AG20443 (cell line): ENCODE results near the gene PRTFDC1.

Experiments used
- DNase-seq: peaks from one replicate; pipeline ENCODE4 v3.0.0; 2012; ENCODE audit warnings: low spot score, mixed read lengths

PRTFDC1 gene

DNA sequence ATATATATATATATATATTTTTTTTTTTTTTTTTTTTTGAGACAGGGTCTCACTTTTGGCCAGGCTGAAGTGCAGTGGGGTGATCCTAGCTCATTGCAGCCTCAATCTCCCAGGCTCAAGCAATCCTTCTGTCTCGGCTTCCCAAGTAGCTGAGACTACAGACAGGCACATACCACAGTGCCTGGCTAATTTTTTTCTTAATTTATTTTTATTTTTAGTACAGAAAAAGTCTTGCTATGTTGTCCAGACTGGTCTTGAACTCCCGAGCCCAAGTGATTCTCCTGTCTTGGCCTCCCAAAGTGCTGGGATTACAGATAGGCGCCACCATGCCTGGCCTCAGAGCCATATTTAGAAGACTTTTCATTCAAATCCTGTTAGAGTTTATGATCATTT is 79.6 kb downstream of the PRTFDC1 start:
- no peak for DNase-seq

DNA sequence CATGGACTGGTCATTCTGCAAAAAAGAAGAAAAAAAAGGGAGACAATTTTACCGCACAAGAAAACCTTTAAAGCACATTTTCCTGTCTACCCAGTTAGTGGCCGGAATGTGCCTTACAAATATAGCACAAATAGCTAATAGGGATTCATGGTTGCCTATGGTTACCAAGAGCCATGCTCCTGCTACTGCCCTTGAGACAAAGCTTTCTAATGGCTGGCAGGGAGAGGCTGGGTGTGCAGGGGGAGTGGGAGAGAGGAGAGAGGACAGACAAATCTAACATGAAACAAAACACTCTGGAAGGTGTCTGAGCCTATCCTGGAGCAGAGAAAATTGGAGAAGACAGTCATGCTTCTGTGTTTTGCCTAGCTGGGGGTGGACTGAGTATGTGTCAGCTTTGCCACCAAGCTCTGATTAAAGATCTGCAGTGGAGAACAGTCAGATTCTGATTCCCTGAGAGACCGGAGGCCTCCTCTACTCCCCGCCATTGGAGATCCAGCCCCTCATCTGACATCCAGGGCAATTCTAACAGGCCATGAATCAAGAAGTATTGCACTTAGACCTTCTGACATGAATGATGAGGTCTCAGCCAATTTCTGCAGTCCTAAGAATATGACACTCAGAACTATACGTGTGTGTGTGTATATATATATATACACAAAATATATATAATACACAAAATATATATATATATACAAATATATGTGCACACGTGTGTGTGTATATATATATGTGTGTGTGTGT is 80.2 kb downstream of the PRTFDC1 start:
- DNase-seq, result no peak

DNA sequence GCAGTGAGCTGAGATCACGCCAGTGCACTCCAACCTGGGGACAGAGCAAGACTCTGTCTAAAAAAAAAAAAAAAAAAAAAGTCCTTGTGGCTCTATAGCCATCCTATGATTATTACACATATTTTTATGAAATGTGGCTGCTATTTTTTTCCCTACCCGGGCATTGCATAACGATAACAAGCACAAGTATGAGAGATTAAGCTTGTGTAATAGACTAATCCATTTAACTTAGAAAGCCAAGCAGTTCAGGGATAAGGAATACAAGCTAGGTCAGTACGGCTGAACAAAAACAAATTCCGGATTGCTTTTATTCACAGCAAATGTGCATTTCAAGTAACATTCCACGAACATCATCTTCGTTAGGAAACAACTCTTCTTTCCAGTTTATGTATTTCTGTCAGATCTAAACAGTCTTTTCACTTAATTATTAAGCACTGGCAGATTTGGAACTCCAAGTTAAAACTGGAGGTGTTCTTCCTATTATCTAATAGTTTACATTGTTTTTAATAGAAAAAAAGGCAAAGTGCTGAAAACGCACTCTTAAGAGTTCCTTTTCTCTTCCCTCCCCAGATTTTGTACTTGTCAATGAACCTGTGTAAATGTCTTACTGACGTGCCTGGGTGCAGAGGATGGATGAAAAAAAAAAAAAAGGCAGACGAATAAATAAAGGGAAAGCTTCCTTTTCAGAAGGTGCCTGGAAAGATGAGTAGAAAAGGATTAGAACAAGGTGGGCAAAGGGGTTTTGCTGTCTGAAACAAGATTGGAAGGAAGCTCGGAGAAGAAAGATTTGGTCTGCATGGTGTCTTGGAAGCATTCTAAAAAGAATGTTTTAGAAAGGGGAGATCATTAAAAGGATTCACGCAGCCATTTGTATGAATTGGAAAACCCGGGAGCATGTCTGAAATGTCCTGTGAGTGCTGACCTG is 81.1 kb downstream of the PRTFDC1 start:
- DNase-seq, result no peak

GRCh38 chr10:24869354-24870015 is 82.9 kb downstream of the PRTFDC1 start:
- no peak for DNase-seq

DNA sequence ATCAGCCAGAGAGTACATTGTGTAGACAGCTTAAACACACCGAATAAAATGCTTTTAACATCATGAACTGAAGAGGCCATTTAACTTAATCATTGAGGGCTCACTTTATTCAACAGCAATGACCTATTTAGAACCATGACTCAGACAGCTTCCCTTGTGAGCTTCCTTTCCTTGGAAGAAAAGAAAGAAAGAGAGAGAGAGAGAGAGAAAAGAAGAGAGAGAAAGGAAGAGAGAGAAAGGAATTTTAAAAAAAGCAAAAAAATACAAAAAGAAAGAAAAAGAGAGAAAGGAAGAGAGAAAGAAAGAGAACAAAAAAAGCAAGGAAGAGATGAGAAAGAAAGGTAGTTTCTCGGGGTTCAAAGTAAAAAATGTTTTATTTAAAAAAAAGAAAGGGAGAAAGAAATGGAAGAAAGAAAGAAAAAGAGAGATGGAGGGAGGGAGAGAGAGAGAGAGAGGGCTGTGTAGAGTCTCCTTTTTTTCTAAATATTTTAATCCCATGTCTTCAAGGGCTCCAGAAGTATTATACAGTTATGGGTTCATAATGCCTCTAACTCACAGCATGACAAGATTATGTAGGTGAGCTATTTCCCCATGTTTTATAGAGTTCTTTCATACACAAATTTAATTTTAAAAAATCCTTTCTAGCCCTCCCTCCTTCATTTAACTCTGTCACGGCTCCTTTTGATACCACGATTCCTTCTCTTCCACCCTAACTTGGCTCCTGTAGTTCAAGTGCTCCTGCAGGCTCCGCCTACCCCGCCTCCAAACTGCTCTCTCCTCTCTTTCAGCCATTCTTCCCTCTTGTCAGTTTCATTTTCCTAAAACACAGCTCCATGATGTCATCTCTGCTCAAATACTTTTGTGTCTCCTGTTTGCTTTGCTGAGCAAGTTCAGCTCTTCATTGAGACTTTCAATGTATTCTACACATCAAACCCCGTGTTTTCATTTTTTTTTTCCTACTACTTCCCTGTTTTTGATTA is 85.5 kb downstream of the PRTFDC1 start:
- DNase-seq, result peak; percentile 63

DNA sequence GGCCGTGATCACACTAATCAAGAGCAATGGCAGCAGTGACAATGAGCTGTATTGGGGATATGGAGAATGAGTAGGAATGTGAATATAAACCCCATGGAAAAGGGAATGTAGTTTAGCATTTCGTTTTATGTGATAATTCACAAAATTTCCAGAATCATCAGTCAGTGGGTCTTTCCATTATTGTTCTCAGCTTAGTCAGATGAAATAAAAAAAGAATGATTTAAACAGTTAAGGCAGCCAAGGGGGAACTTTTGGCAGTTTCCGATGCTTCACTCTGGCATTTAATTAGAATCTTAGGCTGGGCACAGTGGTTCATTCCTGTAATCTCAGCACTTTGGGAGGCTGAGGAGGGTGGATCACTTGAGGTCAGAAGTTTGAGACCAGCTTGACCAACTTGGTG is 86.6 kb downstream of the PRTFDC1 start:
- no peak for DNase-seq

DNA sequence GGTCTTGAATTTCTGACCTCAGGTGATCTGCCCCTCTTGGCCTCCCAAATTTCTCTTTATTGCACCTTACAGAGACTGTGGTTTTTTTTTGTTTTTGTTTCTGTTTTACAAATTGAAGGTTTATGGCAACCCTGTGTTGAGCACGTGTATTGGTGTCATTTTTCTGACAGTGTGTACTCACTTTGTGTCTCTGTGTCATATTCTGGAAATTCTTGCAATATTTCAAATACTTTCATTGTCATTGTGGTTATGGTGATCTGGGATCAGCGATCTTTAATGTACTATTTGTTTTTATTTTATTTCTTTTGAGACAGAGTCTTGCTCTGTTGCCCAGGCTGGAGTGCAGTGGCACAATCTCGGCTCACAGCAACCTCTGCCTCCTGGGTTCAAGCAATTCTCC is 89.8 kb downstream of the PRTFDC1 start:
- no peak for DNase-seq

GRCh38 chr10:24858288-24859270 is 93.8 kb downstream of the PRTFDC1 start:
- DNase-seq, result no peak

GRCh38 chr10:24857031-24857725 is 95.2 kb downstream of the PRTFDC1 start:
- no peak for DNase-seq

- no peak for DNase-seq
Measured at GRCh38 chr10:24854256-24854655, 98.2 kb downstream of the PRTFDC1 start.

- DNase-seq, result no peak
Measured at GRCh38 chr10:24853661-24854060, 98.7 kb downstream of the PRTFDC1 start.

GRCh38 chr10:24851629-24852028 is 100.8 kb downstream of the PRTFDC1 start:
- DNase-seq, result no peak

- no peak for DNase-seq
Measured at GRCh38 chr10:24850727-24851296, 101.6 kb downstream of the PRTFDC1 start.

DNA sequence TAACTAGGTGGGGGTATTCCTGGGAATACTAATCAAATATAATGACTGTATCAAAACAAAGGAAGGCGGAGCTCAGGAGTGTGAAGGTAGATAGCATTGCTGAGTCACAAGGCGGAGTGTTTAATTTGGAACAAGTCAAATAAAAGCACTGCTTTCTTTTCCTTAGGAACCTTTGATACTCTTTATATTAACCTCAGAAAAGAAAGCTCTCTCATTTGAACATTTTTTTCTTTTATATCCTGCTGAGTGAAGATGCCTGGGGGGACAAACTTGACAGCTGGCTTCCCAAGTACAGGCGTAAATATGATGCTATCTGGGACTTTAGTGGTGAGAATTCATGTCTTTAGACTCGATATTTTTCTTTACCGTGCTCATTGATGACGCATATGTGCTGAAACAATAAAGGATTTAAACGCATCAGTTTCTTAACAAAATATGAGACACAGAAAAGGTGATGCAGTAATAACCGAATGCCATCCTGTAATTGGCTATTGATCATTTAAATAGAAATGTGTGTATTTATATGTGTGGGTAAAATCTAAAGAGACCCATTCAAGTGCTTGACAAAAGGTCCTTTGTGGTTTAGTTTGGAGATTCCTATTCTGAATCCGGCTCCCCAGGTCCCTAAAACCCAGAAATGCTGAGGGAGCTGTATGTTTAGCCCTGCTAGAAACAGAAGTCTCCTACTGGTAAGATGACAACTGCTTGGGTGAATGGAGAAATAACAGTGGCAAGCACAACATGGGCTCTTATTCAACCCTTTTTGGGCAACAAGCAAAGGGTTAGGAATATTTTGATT is 102.7 kb downstream of the PRTFDC1 start:
- no peak for DNase-seq

GRCh38 chr10:24849051-24849450 is 103.4 kb downstream of the PRTFDC1 start:
- no peak for DNase-seq

DNA sequence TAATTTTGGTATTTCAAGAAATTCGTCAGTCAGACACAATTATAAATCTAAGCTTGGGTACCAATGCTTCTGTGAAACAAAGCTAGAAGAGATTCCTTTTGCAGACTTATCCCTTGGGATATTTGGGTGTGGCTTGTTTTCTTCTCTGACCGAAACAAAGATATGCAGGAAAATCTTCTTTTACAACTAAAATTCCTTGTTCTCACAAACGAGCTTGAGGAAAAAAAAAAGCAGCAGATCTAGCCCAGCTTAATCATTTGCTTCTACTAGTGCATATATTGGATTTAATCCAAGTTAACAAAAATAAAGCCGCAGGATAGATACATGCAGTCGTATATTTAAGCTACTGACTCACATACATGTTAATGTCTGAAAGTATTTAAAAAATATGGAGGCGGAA is 104.2 kb downstream of the PRTFDC1 start:
- DNase-seq, result no peak

DNA sequence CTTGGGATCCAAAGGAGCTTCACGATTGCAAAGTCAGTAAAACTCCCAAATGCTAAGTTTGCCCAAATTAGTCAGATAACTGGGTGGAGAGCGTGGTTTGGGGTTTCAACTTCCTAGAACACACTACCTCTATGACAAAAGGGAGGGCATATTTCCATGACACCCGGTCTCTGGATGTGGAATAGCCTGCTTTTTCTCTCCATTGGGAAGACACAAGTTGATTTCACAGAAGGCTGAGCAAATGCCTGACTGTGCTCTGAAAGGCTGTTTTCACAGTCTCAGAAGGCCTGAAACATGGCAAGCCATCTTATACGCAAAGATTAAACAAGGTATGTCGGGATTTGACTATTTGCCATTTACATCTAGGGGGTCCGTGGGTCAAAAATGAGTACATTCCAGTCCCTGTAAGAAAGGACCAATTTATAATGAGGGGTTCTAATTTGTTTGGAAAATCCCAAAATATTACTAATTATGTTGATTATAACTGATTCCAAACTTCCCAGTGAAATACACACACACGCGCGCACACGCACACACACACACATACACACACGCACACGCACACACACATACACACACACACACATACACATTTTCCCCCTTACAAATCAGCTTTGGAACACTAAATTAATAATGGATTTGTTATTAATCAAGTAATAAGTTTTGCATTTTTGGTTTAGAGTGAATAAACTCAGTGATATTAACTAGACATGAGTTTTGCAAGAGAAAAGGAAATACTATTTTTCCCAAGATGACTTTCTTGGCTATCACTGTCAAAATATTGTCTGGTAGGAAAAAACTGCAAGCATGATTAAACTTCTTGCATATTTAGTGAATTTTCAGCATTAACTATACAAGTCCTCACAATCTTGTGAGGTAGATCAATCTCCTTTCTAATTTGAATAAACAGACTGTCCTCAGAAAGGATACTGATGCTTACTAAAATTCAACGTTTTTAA is 105.0 kb downstream of the PRTFDC1 start:
- DNase-seq, result no peak
